GM19324 (cell line): ENCODE measurements around the gene TTC27.

Source experiments
- ATAC-seq: cut with Tn5 transposase; IDR thresholded peaks from one replicate; pipeline ENCODE4 v1.9.1; 2021; ENCODE audit warnings: mild to moderate bottlenecking, moderate library complexity; ENCODE audit not compliant: unreplicated experiment, low FRiP score

Gene TTC27

GRCh38 chr2:32801741-32802140 is 173.9 kb downstream of the TTC27 start:
- no peak for ATAC-seq

- ATAC-seq, result no peak
Observed at GRCh38 chr2:32802877-32803276, 175.0 kb downstream of the TTC27 start.

- ATAC-seq, result no peak
Observed at GRCh38 chr2:32804205-32804604, 176.4 kb downstream of the TTC27 start.

- ATAC-seq, result no peak
Observed at GRCh38 chr2:32805104-32806095, 177.6 kb downstream of the TTC27 start.

- no peak for ATAC-seq
Observed at GRCh38 chr2:32806857-32807256, 179.0 kb downstream of the TTC27 start.

GRCh38 chr2:32807662-32808061 is 179.8 kb downstream of the TTC27 start:
- no peak for ATAC-seq

GRCh38 chr2:32810909-32811495 is 183.2 kb downstream of the TTC27 start:
- no peak for ATAC-seq

GRCh38 chr2:32811696-32812095 is 183.8 kb downstream of the TTC27 start:
- ATAC-seq, result no peak

GRCh38 chr2:32812316-32812715 is 184.5 kb downstream of the TTC27 start:
- ATAC-seq, result no peak

- no peak for ATAC-seq
Observed at GRCh38 chr2:32820088-32820487, 192.2 kb downstream of the TTC27 start.

GRCh38 chr2:32820701-32821100 is 192.9 kb downstream of the TTC27 start:
- no peak for ATAC-seq

- ATAC-seq, result no peak
Observed at GRCh38 chr2:32824070-32824809, 196.4 kb downstream of the TTC27 start.

- ATAC-seq, result no peak
Observed at GRCh38 chr2:32825291-32825712, 197.5 kb downstream of the TTC27 start.

- no peak for ATAC-seq
Observed at GRCh38 chr2:32830196-32830595, 202.3 kb downstream of the TTC27 start.

- ATAC-seq, result no peak
Observed at GRCh38 chr2:32832821-32833220, 205.0 kb downstream of the TTC27 start.

GRCh38 chr2:32833709-32834108 is 205.9 kb downstream of the TTC27 start:
- no peak for ATAC-seq

- peak; percentile 52 for ATAC-seq
Observed at GRCh38 chr2:32835148-32835547, 207.3 kb downstream of the TTC27 start.

GRCh38 chr2:32836933-32837332 is 209.1 kb downstream of the TTC27 start:
- no peak for ATAC-seq

- peak; percentile 66 for ATAC-seq
Observed at GRCh38 chr2:32838418-32838817, 210.6 kb downstream of the TTC27 start.

- ATAC-seq, result no peak
Observed at GRCh38 chr2:32838949-32839348, 211.1 kb downstream of the TTC27 start.
